ENCODE results near the gene ZNF622.

ZNF622 gene

GRCh38 chr5:16427587-16427986 lies 38.0 kb downstream of the ZNF622 start:
- DNase-seq = no peak

GRCh38 chr5:16418471-16418922 lies 47.1 kb downstream of the ZNF622 start:
- no peak for DNase-seq

- no peak for DNase-seq
These were observed 48.1 kb downstream of the ZNF622 start for GRCh38 chr5:16417398-16418074.

- no peak for DNase-seq
These were observed 50.7 kb downstream of the ZNF622 start for GRCh38 chr5:16414861-16415260.

- no peak for DNase-seq
These were observed 52.3 kb downstream of the ZNF622 start for GRCh38 chr5:16413166-16413860.

GRCh38 chr5:16412556-16412955 lies 53.0 kb downstream of the ZNF622 start:
- DNase-seq = no peak

GRCh38 chr5:16411741-16412455 lies 53.7 kb downstream of the ZNF622 start:
- DNase-seq = no peak

GRCh38 chr5:16411235-16411634 lies 54.4 kb downstream of the ZNF622 start:
- no peak for DNase-seq

- DNase-seq = no peak
These were observed 55.3 kb downstream of the ZNF622 start for GRCh38 chr5:16410338-16410737.

GRCh38 chr5:16406630-16407029 lies 59.0 kb downstream of the ZNF622 start:
- DNase-seq = no peak

- no peak for DNase-seq
These were observed 59.6 kb downstream of the ZNF622 start for GRCh38 chr5:16406023-16406422.

All from activated CD4-positive, alpha-beta T cell treated with anti-CD3 and anti-CD28 coated beads, Interleukin-2, amount 50 U/mL, for 16 hours (primary cell).